Ishikawa (cell line): ENCODE data around the gene FAM83F.

ENCODE experiments used
- CEBPB ChIP-seq: IDR thresholded peaks from 2 replicates; pipeline ENCODE4 v1.6.1; 2012
- CREB1 ChIP-seq: IDR thresholded peaks from 2 replicates; pipeline ENCODE4 v1.6.1; 2012; ENCODE audit warnings: low read depth
- EGR1 ChIP-seq: IDR thresholded peaks from 2 replicates; pipeline ENCODE4 v1.6.1; 2012
- EP300 ChIP-seq: IDR thresholded peaks from 2 replicates; pipeline ENCODE4 v1.6.1; 2012; ENCODE audit warnings: borderline replicate concordance
- FOXM1 ChIP-seq: IDR thresholded peaks from 2 replicates; pipeline ENCODE4 v1.6.1; 2012; ENCODE audit warnings: low read depth, borderline replicate concordance
- MAX ChIP-seq: IDR thresholded peaks from 2 replicates; pipeline ENCODE4 v1.6.1; 2012
- NFIC ChIP-seq: IDR thresholded peaks from 2 replicates; pipeline ENCODE4 v1.6.1; 2012
- RAD21 ChIP-seq: IDR thresholded peaks from 2 replicates; pipeline ENCODE4 v1.6.1; 2012; ENCODE audit warnings: low read depth
- REST ChIP-seq: IDR thresholded peaks from 2 replicates; pipeline ENCODE4 v1.6.1; 2012; ENCODE audit warnings: low read depth, mild to moderate bottlenecking
- TAF1 ChIP-seq: IDR thresholded peaks from 2 replicates; pipeline ENCODE4 v1.6.1; 2012; ENCODE audit warnings: low read depth, mild to moderate bottlenecking
- TCF12 ChIP-seq: IDR thresholded peaks from 2 replicates; pipeline ENCODE4 v1.6.1; 2012; ENCODE audit warnings: low read depth
- TEAD4 ChIP-seq: IDR thresholded peaks from 2 replicates; pipeline ENCODE4 v1.6.1; 2012
- USF1 ChIP-seq: IDR thresholded peaks from 2 replicates; pipeline ENCODE4 v1.6.1; 2012
- YY1 ChIP-seq: IDR thresholded peaks from 2 replicates; pipeline ENCODE4 v1.6.1; 2012; ENCODE audit warnings: low read depth
- ZBTB7A ChIP-seq: IDR thresholded peaks from 2 replicates; pipeline ENCODE4 v1.6.1; 2012; ENCODE audit warnings: low read depth

FAM83F gene

GRCh38 chr22:40027191-40028097 lies 32.7 kb downstream of the FAM83F start:
- TF ChIP-seq CREB1 (no peak), REST (no peak)

- no peak for TF ChIP-seq FOXM1
- no peak for TF ChIP-seq NFIC
- no peak for TF ChIP-seq TEAD4
- no peak for TF ChIP-seq USF1
- no peak for TF ChIP-seq EP300
- TF ChIP-seq YY1 = no peak
- TF ChIP-seq ZBTB7A = no peak
- no peak for TF ChIP-seq CREB1
- no peak for TF ChIP-seq TCF12
- no peak for TF ChIP-seq EGR1
- TF ChIP-seq REST = no peak
- no peak for TF ChIP-seq RAD21
- TF ChIP-seq MAX = no peak
- TF ChIP-seq CEBPB = no peak
- no peak for TF ChIP-seq TAF1
These were observed 33.3 kb downstream of the FAM83F start for GRCh38 chr22:40028098-40028425.

GRCh38 chr22:40029189-40029890 lies 34.6 kb downstream of the FAM83F start:
- no peak for TF ChIP-seq YY1
- no peak for TF ChIP-seq EP300
- TF ChIP-seq MAX = no peak
- no peak for TF ChIP-seq CEBPB
- no peak for TF ChIP-seq FOXM1
- no peak for TF ChIP-seq REST
- TF ChIP-seq USF1 = no peak
- no peak for TF ChIP-seq EGR1
- no peak for TF ChIP-seq NFIC
- no peak for TF ChIP-seq TAF1
- TF ChIP-seq TEAD4 = no peak
- no peak for TF ChIP-seq CREB1
- TF ChIP-seq RAD21 = no peak
- no peak for TF ChIP-seq ZBTB7A
- no peak for TF ChIP-seq TCF12
